GM21390 (cell line): ENCODE measurements around the gene PEMT.

Source experiments
- ATAC-seq: cut with Tn5 transposase; IDR thresholded peaks from one replicate; pipeline ENCODE4 v1.9.1; 2021; ENCODE audit not compliant: unreplicated experiment

PEMT gene

DNA sequence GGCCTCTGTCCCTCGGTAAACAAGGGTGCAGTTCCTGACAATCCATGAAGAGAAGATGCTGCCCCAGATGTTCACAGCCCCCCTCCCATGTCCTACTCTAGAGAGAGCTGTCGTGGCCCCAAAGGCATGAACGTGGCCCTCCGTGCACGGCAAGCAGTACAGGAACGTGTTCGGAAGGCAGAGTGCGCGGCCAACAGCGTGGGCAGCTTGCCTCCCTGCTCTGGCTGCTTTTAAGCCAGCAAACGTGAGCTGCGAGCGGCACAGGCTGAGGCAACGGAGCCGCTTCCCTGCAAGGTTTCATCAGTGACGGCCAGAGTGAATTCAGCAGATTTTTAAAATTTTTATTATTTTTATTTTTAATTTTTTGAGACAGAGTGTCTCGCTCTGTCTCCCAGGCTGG, 37.2 kb downstream of the PEMT start:
- no peak for ATAC-seq

DNA sequence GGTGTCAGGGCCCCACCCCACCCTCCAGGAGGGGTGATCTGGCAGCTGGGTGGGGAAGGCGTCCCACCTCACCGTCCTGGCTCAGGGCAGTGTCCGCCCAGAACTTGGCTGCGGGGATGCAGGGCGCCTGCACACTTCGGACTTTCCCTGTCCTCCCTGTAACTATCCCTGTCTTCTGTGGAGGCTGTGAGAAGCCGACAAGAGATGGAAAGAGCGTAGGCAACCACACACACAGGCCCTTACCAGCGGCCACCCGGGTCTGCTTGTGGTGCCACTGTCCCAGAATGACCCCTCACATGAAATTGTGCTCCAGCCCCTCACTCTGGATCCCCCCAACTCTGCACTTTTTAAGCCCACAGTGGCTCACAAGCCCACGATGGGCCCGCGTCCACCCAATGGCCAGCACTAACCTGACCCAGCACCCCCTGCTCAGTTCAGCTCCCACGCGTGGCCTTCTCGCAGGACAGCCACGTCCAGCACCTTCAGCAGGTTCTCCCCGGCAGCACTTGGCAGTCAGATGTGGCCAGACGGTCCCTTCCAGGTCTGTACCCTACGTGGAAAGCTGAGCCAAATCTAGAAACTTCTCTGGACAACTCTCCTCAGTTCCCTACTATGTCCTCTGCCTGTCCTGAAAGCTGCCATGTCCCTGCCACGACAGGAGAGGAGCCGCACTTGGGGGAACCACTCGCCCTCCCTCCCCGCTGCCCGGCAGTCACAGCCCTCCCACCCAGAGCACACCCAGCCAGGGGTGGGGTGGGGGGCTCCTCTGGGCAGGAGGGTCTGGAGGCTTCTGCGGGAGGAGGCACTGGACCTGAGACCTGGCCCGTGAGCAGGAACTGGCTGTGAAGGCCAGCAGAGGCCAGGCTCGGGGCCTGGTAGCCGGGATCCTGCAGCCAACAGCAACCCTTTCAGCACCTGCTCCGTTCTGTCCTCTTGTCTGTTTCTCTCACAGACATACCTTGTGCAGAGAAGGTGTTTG, 38.0 kb downstream of the PEMT start:
- no peak for ATAC-seq

DNA sequence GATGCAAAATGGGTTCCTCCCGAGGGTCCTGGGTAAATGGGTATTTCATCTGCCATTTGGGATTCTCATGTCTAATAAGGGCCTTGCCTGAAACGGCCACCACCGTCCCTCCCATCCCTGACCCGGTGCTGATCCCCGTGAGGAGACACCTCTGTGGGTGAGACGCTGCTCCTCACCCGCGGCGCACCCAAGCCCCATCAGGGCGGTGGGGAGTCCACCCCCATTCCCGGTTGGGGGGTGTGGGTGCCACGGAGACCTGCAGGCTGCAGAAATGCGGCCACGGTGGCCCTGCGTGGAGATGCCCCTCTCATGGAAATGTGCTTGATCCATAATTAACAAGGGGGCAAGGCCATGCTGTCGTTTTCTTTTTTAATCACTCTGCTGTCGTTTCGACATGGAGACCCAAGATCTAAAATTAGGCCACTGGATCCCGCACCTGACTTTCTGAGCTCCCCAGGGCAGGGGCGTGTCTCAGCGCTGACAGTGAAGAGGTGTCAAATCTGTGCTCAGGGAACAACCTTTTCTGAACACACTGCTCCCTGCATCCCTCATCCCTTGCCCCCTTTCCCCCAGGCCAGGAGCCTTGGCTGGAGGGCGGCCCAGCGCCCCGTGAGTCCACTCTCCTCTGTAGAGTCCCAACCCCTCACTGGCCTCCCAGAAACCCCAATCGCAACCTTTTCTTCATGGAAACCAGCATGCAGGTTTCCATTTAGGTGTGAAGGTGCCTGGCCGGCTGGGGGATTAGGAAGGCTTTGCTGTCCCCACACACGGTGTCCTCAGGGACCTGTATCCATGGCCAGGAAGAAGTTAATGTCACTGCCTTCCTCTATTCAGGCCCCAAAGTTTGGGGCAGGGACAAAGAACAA, 38.9 kb downstream of the PEMT start:
- ATAC-seq, result no peak

DNA sequence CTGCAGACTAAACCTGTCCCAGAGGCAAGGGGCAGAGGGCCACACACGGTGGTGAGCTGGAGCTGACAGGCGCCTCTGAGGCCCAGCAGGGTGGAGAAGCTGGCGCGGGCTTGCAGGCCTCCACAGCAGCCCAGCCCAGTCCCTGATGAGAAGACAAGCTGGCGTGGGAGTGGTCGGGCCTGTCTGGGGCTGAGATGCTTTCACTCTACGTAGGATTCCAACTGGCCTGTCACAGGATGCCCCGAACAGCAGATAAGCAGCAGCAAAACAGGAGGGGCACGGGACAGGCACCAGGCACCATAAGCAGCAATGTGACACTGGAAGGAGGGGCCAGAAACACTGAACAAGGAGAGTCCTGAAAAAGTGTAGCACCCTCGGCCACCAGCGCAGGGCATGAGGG, 40.1 kb downstream of the PEMT start:
- no peak for ATAC-seq

DNA sequence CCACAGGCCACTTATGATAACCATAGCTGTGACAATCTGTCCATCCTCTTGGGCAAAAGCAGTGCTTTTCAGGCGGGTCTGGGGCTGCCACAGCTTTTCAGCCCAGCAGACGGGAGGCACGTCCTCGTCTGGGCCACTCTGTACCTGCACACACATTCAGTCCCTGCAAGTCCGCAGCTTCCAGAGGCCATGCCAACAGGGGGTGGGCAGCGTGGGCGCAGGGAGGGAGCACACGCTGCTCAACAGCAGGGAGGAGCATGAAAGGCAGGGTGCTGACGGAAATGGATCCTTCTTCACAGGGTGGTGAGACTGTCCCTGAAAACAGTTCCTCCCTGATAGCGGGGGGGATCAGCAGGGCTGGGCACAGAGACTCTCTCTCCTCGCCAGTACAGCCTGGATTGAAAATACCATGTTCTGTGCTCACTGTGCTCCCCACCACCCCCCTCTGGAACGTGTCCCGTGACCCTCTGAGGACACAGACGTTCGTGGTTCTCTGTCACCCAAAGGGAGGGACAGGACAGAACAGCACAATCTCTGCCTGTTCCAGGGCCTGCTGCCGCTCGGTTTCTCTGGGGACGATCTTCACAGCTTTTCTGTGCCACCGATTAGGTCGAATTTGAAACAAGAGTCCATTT, 41.7 kb downstream of the PEMT start:
- no peak for ATAC-seq

DNA sequence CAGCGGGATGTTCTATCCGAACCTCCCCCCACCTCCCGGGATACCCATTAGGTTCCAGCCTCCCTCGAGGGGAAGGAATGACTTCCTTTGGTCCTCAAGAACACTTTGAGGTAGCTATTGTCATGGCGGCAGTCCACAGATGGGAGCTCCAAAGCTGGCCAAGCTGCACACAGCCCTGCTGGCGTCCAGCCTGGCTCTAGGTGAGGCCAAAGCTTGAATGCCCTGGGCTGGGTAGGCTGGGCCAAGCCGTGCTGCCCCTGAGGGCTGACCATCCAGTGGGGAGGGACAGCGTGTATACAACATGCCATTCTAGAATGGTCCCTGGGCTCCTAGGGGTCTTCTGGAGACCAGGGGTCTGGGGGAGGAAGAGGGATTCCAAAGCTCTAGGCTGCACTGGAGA, 43.5 kb downstream of the PEMT start:
- no peak for ATAC-seq

DNA sequence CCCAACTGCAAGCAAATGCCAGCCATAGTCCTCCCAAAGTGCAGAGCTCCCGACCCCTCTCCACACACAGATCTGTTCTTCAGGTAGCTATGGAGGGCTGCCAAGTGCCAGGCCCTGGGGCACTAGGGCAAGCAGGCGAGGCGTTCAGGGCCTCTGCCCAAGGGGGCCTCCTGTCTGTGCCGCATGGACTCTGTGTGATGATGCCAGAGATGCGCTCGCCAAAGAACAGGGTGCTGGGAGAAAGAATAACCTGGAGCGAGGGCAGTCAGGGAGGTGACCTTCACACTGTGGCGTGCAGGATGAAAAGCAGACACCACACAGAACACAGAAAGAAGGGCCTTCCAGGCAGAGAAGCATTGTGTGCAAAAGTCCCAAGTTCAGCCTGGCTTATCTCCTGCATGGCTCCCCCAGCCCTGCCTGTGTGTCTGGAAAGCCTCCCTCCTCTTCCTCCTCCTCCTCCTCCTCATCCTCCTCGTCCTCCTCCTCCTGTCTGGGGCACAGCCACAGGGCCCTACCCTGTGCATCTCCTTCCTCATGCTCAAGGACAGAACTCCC, 44.2 kb downstream of the PEMT start:
- ATAC-seq, result no peak

DNA sequence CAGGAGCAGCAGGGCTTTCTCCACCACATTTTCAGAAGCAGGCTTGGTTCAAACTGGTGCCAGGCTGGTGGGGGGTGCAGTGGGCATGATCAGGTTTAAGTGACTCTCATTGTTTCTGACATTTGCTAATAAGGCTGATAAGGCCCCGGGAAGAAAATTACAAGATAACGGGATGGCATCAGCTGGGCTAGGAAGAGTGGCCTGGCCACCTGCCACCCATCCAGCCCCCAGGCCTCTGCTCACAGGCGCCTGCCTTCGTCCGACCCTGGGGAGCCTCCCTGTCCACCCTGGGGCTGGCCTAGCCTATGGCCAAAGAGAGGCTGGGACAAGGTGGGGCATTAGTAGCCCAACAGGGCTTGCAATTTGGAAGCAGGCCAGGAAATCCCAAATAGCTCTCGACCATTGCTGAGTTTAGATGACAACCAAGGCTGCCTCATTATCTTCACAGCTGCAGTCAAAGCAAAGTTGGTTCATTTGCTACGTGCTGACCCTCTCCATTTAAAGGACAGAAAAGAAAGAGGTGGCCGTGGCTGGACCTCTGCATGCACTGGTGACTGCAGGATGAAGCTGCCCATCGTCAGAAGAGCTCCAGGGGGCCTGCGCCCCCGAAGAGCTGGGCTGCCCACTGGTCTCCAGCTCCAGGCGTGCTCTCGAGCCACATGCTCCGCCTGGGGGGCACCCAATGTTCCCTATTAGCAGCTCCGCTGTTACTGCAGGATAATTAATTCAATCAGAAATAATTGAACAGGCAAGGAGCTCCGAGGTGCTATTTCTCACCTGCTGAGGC, 44.9 kb downstream of the PEMT start:
- no peak for ATAC-seq

DNA sequence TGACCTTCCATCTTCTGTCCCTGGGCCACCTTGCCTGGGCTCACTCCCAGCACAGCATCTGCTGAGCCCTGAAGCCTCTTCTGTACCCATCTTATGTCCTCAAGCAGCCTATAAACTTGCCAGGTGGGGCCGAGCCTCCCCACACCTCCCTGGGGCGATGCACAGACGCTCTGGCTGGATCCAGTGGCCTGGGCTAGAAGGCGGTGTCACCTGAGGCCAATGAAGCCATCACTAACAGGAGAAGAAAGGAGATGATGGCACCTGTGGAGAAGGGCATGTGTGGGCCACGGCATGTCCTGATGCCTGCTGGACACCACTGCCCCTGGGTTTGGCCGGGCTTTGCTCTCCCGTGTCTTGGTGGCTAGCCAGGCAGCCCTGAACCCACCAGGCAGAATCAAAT, 45.5 kb downstream of the PEMT start:
- no peak for ATAC-seq

DNA sequence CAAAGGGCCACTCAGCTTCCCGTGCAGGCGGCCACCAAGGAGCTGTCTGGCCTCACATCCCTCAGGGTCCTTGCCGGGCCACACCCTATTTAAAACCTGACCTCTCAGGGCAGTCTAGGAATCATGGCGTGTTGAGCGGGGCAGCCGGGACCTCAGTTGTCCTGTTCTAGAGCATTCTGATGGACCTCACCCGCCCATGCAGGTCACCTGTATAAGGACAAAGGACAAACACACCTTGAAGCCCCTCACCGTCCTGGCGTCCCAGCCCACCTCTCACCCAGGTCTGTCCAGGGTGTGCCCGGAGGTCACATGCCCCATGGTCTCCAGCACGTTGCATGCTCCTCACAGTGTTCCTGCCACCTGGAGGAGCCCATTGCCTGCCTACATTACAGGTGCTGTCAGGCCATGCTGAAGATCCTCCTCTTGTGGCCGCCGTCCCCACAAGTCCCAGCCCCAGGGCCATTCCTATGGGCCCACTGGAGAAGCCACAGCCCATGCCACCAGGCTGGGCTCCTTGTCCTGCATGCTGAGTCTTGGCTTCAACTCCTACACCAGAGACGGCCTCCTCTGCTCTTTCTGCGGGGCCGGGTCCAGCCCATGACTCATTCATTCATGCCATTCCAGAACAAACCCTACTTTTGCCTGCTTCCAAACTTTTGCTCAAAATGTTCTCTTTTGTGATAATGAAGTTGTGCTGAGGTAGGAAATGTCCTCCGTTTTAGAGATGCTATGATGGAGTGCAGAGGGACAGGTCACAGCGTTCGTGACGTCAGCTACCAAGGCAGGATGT, 46.3 kb downstream of the PEMT start:
- ATAC-seq, result no peak

DNA sequence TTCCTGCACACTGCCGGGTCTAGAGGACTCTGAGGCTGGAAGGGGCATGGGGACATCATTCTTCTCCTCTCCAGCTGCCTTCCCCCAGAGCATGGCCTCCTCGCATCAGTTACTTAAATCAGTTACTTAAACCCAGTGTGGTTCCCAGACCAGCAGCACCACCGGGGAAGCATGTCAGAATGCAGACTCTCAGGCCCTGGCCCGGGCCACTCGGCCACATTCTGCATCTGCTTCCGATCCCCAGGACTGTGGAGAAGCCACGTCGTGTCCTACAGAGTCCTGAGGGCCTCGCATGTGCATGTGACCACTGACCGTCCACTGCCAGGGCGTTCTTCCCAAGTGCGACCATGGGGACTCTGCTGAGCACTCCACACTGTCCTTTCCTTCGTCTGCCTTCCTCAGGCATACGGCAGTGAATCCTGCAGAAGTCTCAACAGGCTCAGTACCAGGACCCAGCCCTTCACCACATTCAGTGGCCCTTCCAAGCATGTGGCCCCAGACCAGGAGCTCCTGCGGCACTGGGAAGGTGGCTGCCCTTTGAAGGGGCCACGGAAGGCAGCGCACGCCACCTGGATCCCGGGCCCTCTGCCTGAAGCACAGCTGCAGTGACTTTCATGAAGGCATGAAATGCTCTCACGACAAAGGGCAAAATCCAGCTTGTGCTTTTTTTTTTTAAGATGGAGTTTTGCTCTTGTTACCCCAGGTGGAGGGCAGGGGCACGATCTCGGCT, 48.4 kb downstream of the PEMT start:
- no peak for ATAC-seq

DNA sequence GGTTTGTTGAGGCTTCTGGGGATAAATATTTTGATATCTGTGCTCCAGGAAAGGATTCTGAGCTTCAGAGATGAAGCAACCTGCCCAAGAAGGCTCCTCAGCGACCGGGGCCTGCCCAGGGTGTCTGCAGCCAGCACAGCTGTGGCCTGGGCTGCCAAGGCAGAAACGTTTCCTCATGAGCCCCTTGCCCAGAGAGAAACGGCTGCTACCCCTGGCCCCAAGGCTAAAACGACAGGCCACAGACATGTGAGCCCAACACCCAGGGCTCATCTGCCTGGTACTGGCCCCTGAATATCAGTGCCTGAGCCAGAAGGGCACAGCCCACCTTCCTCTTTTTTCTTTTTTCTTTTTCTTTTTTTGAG, 49.9 kb downstream of the PEMT start:
- ATAC-seq, result no peak

DNA sequence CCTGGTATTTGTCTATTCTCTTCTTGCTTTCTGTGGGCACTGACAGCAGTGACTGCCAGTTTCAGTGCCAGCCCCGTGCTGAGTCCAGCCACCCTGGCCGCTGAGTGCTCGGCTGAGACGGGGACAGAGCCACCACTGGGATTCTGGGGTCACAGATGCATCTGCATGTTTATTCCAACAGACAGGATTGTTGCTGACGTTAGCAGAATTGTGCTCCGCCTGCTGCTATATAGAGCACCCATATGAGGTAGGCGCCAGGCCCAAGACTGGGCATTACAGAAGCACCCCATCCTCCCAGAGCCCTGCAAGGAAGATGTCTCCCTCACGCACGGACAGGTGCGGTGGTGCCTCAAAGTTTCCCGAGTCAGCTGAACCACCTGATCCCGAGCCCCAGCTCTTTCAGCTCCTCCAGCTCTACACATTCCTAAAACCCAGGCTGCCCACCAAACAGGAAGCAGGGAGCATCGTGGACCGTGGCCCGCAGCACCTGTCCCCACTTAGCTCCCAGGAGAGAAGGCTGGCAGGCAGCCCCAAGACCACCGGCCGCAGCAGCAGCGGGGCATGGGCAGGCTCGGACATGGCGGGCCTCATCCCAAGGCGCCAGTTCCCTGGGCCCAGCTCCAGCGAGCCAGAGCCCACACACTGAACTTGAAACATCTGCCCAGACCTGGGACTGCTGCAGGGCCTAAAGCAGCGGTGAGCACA, 50.4 kb downstream of the PEMT start:
- no peak for ATAC-seq

DNA sequence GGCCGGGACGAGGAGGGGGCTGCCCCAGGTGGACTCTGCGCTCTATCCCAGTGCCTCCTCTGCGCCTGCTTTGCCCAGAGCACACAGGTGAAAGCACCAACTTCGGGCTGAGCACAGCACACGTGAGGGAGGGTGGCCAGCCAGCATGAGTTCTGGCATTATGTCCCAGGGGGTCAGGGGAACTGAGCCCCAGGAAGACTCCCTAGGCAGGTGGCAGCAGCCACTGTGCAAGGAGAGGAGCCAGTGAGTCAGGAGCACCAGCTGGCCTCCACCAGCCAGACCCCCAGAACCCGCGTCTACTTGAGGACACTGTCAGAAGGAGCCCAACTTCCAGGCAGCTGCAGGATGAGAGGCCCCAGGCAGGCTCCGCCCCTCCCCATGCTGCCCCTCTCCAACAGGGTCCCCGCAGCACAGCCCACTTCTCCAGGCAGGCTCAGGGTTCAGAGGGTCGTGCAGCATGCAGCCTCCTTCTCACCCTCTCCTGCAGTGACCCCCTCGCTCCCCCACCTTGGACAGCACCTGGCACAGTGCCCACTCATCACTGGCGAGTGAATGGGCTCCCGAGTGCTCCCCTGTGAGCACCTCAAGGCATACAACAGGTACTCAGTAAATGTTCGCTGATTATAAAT, 51.1 kb downstream of the PEMT start:
- no peak for ATAC-seq

DNA sequence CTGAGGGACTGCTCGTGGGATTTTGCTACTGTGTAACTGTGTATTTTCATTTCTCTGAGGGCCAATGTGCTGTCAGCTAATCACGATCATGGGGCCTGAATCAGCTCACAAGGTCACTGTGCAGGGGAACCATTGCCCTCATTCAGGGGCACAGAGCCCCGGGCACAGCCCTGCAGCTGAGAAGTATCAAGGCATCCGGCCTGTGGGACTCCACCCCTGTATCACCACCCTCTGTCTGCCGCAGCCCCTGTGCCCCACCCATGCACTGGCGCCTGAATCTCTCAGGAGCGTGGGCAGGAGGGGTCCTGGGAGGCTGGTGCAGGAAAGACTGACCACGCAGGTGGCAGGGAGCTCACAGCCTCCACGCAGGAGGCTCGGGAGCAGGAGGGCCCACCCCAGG, 51.9 kb downstream of the PEMT start:
- ATAC-seq, result no peak

DNA sequence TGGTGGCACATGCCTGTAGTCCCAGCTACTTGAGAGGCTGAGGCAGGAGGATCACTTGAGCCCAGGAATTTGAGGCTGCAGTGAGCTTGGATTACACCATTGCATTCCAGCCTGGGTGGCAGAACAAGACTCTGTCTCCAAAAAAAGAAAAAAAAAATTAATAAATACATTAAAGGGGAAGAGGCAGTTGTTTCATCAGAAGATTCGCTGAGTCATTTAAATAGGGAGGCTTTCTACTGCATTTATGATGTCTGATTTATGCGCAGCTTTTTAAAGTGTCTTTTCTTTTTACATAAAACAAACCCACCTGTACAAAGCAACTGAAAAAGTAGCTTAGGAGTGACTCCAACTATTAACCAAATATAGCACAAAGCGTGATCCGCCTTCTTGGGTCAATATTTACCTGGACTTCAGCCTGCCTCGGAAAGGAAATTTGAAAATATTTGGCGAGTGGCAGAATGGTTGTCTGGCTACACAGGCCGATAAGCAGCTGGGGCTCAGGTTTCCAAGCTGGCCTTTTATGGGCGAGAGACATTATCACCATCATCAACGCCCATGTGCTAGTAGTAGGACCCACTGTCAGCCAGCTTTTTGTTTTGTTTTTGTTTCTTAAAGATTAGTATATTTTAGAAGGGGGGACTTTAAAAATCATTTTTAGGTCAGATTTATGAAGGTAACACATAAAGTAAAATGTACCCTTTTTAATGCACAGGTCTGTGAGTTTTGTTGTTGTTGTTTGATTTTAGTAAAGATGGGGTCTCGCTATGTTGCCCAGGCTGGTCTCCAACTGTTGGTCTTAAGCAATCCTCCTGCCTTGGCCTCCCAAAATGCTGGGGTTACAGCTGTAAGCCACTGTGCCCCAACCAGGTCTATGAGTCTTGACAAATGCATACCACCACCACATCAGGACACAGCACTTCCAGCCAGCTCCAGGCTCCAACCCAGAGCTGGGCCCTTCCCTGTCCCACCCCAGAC, 52.8 kb downstream of the PEMT start:
- no peak for ATAC-seq
